Amniotic stem cell (primary cell): ENCODE measurements around the gene EIF3M.
"Not testable (repeated sequence)": the region's sequence is repeated elsewhere in the genome, so short reads cannot be mapped to it uniquely, and the experiment has no call there.

Experiments
- DNase-seq: peaks from one replicate; lab custom pipeline; 2025; lab: John Stamatoyannopoulos, UW

The EIF3M gene

DNA sequence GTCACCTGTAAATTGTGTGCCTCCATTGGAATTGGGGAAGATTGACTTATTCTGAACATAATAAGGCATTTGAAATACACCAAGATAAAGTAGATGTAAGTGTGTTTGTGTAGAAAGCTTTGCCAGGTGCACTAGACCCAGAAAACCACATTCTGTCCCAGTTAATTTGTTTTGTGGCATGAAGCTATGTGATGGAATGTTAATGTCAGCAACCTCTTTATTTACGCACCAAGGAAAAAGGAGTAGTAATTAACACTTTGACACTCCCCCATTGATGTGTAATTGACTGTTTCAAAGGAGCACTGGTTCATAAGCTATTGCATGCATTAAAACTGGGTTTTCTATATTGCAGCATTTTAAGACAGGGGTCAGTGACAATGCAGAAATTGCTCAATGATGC lies 14.3 kb downstream of the EIF3M start:
- no peak for DNase-seq

DNA sequence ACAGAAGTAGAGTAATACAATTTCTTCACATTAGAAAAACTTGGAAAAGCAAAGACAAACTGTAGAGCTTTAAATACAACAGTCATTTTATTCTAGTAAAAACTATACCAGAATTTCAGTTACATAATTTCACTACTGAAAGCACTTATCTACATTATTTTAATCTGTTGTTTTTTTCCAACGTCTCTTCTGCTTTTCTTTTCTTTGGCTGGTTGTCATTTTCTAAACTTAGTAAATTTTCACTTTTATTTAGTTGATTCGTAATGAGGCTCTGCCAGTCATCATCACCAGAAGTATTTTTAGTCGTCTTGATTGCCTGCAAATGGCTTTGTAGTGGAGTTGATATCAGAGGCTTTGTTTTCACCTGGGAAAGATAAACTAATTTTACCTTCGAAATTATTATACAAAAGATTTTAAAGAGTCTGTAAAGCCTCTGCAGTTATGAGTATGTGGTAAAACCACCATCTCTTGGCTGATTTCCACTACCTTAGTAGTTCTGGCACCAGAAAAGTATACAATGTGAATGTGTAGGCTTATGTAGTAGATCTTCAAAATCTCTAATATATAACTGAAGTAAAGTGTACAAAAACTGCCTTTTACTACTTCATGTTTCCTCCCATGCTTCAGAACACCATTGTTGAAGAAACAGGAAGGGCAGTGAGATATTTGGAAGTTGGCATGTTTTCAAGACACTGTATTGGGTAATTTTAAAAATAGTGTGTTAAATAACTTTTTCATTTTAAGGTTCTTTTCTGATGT lies 19.2 kb downstream of the EIF3M start:
- no peak for DNase-seq

DNA sequence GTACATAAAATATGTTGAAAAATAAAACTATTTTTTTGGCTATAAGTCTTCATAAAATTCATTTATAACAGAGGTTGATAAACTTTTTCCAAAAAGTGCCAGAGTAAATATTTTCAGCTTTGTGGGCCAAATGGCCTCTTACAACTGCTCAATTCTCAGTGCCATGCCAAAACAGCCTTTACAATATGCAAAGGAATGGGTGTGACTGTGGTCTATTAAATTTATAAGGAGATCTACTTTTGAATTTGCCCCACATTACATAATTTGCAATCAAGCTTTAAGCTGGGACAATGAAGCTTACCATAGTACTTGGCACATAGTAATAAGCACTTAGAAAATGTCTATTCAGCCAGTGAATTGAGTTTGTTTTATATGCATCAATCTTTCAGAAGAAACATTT lies 22.6 kb downstream of the EIF3M start:
- no peak for DNase-seq

DNA sequence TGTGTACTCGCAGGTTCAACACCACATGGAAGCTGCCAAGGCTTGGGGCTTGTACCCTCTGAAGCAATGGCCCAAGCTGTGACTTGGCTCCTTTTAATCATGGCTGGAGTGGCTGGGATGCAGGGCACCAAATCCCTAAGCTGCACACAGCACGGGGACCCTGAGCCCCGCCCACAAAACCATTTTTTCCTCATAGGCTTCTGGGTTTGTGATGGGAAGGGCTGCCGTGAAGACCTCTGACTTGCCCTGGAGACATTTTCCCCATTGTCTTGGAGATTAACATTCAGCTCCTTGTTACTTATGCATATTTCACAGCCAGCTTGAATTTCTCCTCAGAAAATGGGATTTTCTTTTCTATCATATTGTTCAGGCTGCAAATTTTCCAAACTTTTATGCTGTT lies 25.2 kb downstream of the EIF3M start:
- DNase-seq = not testable (repeated sequence)

GRCh38 chr11:32610797-32611352 lies 27.2 kb downstream of the EIF3M start:
- DNase-seq = no peak

DNA sequence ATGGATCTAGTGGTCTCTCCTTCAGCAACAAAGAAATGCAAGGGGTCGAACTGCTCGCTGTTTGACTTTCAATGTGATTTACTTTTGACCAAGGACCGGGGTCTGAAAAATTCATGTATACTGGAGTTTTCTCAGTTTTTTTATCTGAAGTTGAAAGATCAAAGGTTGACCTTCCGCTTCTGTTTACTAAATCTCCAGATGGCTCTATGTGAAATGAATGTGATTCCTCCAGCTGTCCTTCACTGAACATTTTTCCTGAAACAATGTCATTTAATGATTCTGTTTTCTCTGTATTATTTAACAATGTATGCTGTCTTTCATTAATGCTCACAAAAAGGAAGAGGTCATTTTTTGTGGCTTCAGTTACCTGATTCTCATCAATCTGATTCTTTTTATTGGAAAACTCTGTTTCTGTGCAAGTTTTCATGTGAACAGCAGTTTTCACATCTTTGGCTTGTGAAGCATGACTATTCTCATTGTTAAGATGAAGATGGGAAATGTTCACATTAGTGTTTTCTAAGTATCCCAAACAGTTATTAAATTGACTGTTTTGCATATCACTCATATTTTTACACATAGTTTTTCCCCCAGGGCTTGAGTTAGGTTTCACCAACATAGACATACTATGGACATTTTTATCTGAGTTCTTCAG lies 30.0 kb downstream of the EIF3M start:
- DNase-seq = no peak

- DNase-seq = no peak
These were observed 31.8 kb downstream of the EIF3M start for GRCh38 chr11:32615422-32615821.

DNA sequence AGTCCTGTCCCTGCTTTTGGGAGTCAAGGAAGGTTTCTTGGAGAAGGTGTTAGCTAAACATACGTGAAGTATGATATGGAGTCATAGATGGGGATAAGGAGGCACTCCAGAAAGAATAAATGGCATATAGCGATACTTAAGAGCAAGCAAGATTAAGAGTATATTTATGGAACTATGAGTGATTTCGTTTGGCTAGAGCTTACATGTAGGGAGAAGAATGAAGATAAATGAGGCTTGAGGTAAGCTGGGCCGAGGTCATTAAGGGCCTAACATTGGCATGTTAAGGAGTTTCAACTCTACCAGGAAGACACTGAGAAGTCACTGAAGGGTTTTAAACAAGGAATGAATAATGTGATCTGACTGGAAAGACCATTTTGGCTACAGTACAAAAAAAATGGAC lies 33.3 kb downstream of the EIF3M start:
- DNase-seq = no peak

- DNase-seq = no peak
These were observed 47.2 kb downstream of the EIF3M start for GRCh38 chr11:32630844-32631243.

GRCh38 chr11:32635819-32636218 lies 52.2 kb downstream of the EIF3M start:
- no peak for DNase-seq

DNA sequence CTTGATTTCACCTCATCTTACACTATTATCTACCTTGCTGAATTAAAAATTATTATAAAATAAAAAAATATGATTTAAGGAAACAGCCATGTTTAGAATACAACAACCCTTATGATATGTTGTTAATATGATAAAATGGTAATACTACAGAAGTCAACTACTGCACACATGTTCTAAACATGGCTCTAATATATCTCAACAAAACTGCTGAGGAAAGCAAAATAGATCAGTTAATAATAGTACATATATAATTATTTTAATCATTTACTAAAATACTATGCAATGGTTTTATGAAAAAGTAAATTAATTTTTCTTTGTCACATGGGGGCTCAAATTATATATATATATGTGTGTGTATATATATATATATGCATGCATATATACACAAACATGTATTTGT lies 57.7 kb downstream of the EIF3M start:
- DNase-seq = no peak

DNA sequence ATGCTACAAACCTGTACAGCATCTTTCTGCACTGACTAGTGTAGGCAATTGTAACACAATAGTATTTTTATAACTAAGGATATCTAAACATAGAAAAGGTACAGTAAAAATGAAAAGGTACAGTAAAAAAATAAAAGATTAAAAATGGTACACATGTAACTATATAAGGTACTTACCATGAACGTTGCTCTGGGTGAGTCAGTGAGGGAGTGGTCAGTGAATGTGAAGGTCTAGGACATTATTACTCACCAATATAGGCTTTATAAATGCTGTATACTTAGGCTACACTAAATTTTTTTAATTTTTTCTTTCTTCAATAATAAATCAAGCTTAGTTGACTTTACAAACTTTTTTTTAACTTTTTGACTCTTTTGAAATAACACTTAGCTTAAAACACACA lies 59.9 kb downstream of the EIF3M start:
- DNase-seq = no peak
